GM19035 (cell line): ENCODE data around the gene DIPK1B.
"Not testable (repeated sequence)": the region's sequence is repeated elsewhere in the genome, so short reads cannot be mapped to it uniquely, and the experiment has no call there.

Experiments
- ATAC-seq: cut with Tn5 transposase; IDR thresholded peaks from one replicate; pipeline ENCODE4 v1.9.1; 2021; ENCODE audit not compliant: unreplicated experiment

Gene DIPK1B

DNA sequence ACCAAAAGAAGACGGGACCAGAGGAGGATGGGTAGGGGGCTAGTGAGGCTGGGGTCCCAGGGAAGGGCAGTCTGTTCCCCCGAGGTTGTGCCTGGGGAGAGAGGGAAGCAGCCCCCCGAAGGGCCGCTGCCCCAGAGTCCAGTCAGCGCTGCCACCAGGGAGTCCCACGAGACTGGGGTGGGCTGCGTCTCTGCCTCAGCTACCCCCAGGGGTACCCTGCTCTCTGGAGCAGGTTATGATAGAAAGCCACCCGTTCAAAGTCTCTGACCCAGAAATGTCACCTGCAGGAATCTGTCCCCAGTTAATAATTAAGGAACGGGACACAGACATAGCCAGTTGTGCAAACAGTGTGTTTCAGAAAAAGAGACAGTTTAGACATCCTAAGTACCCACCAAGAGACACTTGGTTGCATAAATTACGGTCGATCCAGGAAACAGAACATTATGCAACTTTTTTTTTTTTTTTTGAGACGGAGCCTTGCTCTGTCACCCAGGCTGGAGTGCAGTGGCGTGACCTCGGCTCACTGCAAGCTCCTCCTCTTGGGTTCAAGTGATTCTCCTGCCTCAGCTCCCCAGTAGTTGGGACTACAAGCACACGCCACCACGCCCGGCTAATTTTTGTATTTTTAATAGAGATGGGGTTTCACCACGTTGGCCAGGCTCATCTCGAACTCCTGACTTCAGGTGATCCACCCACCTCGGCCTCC lies 14.4 kb upstream of the DIPK1B start:
- no peak for ATAC-seq

DNA sequence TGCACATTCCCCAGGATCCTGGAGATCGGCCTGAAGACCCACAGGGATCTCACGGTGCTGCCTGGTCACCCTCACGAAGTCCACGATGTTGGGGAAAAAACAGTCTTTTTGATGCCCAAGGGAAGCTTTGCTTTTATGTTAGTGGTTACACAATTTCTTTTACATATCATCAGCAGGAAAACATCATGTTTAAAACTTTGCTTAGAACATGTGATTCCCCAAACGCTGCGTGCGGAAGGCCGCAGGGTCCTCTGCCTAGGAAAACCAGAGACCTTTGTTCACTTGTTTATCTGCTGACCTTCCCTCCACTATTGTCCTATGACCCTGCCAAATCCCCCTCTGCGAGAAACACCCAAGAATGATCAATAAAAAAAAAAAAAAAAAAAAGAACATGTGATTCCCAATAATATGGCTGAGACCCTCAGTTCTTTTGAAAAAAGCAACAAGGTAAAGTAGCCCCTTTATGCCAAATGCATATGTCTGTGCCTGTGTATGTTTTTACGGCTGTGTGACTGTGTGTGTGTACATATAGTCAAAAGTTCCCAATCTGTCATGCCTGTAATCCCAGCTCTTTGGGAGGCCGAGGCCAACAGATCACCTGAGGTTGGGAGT lies 13.6 kb upstream of the DIPK1B start:
- ATAC-seq: no peak

GRCh38 chr9:136700304-136700703 lies 12.1 kb upstream of the DIPK1B start:
- no peak for ATAC-seq

DNA sequence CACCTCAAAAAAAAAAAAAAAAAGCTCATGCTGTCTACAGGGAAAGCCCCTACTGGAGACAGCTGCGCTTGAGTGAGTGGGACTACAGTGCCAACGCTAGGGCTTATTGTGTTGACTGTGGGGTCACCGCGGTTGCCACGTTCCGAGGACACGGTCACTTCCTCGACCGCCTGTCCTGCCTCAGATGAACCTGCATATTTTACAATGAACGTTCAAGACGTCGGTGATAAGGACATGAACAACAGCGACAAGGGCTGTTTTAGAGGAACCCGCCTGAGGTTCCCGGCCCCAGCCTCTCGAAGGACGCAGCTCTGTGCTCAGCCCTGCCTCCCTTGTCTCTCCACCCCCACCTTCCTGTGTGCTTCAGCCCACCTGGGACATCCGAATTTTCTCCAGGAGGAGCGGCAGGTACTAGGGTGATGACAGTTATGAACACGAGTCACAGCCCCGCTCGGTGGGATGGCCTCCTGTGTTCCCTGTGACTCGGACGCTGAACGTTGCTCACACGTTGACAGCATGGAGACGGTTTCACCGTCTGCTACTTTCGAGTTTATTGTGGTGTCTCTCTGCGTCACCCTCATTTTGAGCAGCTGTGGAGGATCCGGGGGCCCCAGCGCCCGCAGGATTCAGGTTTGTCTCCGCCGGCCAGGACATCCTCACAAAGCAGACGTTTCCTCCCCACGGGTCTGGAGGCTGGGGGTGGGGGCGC lies 11.3 kb upstream of the DIPK1B start:
- ATAC-seq: no peak

DNA sequence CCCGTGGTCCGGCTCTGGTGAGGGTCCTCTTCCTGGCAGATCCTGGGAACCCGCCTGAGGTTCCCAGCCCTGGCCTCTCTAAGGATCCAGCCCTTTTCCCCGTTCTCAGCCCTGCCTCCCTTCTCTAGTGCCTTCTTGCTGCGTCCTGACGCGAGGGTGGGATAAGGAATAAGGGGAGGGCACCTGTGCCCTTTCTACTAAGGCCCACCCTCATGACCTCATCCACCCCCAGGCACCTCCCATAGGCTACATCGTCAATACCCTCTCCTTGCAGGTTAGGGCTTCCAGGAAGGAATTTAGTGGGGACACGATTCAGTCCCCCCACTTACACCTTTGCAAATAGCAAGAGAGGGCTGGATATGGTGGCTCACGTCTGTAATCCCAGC lies 10.7 kb upstream of the DIPK1B start:
- no peak for ATAC-seq

DNA sequence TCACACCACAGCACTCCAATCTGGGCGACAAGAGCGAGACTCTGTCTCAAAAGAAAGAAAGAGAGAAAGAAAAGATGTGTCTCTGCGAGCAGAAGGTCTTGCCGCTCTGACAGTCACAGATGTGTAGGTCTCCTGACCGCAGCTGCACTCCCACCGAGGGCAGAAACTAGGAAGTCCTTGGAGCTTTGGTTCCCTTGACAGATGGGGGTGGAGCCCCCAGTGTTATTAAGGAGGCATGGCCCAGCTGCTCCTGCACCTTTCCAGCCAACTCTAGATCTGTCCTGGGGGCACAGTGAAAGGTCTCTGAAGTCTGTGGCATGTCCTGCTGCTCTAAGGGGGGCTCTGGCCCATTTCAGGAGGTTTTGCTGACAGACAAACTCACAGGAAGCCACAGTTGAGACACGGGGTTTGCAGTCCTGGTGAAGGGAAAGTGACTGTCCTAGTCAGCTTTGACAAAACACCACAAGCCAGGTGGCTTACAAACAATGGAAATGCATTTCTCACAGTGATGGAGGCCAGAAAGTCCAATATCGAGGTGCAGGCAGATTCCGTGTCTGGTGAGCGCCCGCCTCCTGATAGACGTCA lies 9.0 kb upstream of the DIPK1B start:
- ATAC-seq: no peak

DNA sequence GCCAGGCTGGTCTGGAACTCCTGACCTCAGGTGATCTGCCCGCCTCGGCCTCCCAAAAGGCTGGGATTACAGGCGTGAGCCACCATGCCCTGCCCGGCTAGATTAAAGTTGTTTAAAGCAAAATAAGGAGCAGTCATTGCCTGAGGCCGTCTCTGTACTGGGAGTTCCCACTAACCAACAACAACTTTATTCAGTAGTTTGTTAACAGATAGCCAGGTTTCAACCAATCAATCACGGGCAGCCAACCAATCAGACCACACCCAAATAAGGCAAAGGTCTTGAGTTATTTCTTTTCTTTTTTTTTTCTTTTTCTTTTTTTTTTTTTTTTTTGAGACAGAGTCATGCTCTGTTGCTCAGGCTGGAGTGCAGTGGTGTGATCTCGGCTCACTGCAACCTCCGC lies 7.6 kb upstream of the DIPK1B start:
- ATAC-seq: not testable (repeated sequence)

DNA sequence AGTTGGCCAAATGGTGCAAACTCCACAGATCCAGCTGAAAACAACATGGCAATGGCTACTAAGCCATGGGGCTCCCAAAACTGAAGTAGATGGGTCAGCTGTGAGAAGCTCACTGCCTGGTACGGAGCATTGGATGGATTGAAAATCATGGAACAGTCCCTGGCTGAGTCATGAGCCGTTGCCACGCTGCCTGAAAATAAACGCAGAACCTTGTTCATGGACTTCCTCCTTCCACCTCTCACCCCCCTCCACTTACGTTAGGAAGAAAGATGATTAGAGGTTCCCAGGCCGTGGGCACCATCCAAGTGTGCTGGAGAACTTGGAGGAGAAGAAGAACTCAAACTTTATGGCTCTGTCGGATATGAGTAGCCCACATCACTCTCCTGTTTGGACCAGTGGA lies 6.8 kb upstream of the DIPK1B start:
- ATAC-seq: no peak

- no peak for ATAC-seq
Measured at GRCh38 chr9:136707011-136707410, 5.4 kb upstream of the DIPK1B start.

GRCh38 chr9:136707849-136708517 lies 4.4 kb upstream of the DIPK1B start:
- no peak for ATAC-seq

DNA sequence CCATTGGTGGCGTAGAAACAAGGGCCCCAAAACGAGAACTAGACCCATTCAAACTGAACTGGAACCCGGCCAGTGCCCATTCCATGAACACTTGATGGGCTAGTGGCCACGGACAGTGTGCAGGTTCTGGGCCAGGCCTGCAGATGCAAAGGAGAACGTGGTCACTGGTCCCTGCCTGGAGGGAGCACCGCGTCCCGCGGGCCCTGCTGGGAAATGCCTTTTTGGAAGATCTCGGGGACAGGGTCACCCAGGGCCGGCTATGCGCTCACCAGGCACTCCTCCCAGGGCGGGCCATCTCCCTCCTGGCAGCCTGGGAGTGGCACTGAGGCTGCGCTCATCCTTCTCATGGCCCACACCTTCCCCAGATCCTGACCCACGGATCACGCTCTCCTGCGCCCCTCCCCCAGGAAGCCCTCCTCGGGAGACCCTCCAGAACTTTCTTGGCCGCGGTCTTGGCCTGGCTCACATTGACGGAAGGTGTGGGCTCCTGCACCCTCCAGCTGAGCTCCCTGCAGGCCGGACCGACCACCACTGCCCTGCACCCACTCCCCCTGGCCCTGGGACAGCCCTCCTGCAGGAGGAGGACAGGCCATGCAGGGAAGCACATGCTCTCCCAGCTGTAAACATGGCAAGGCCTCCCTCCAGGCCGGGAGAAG lies 2.8 kb upstream of the DIPK1B start:
- ATAC-seq: no peak

GRCh38 chr9:136710543-136710942 lies 1.8 kb upstream of the DIPK1B start:
- ATAC-seq: no peak

GRCh38 chr9:136711219-136711648 lies 1.1 kb upstream of the DIPK1B start:
- not testable (repeated sequence) for ATAC-seq

- no peak for ATAC-seq
Measured at GRCh38 chr9:136712690-136713544, 545 bp downstream of the DIPK1B start.

GRCh38 chr9:136713550-136713949 lies 1.2 kb downstream of the DIPK1B start:
- no peak for ATAC-seq

DNA sequence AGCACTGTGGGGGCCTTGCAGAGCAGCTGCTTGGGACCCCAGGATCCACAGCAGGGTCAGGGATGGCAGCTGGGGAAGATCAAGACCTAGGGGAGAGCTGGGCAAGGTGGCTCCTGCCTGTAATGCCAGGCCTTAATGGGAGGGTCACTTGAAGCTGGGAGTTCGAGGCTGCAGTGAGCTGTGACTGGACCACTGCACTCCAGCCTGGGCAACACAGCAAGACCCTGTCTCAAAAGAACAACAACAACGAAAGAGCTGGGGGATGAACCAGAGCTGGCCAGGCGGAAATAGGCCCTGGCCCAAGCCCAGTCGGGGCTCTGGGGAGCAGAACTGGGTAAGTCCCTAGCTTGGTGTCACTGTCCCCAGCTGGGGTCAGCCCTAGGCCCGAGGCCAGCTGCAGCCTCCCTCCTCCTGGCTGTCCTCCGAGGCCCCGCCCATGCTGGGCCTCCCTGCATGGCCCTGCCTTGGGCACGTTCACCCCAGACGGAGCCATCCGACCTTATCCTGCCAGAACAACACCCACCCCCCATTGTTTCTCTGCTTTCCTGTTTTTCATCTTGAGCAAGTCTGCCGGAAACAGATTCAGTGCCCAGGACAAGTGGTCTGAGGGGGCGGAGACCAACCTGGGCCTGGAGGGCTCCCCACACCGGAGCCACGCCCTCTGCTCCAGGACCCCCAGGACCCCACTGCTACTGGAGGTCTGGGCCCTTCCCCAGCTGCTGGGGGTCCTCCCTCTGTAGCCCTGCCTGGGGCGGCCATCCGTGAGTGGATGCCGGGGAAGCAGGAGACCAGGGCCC lies 1.9 kb downstream of the DIPK1B start:
- no peak for ATAC-seq

DNA sequence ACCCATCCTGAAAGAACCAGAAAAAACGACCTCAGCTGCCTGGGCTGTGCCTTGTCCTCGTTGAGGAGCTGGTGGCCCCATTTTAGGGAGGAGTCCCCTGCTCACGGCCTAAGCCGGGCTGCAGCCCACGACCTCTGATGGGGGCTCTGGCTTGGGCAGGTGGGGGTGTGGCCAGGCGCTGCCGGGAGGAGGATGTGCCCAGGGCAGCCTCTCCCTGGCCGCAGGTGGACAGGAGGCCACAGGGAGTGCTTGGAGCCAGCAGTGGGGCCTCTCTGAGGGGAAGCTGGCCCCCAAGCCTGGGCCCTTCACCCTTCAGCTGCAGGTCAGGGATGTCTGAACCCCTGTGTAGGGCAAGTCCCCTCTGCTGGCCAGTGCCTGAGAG lies 2.5 kb downstream of the DIPK1B start:
- ATAC-seq: no peak

GRCh38 chr9:136717399-136717798 lies 5.0 kb downstream of the DIPK1B start:
- ATAC-seq: no peak
